Ectodermal cell (in vitro differentiated cells): ENCODE data around the gene BMP7.
"Not testable (repeated sequence)": the region's sequence is repeated elsewhere in the genome, so short reads cannot be mapped to it uniquely, and the experiment has no call there.

ENCODE experiments used
- H3K27ac ChIP-seq: 2 replicates; pipeline ENCODE4 v1.7.0; 2013; ENCODE audit warnings: mild to moderate bottlenecking, low read depth, low read length; ENCODE audit not compliant: insufficient read depth, poor library complexity, severe bottlenecking
- H3K27me3 ChIP-seq: 2 replicates; pipeline ENCODE4 v1.7.0; 2013; ENCODE audit warnings: mild to moderate bottlenecking, low read length; ENCODE audit not compliant: insufficient read depth, control insufficient read depth, poor library complexity, severe bottlenecking
- H3K36me3 ChIP-seq: one replicate; pipeline ENCODE4 v1.7.0; 2013; ENCODE audit warnings: low read length; ENCODE audit not compliant: control insufficient read depth, insufficient read depth
- H3K4me1 ChIP-seq: one replicate; pipeline ENCODE4 v1.7.0; 2013; ENCODE audit warnings: low read length; ENCODE audit not compliant: control insufficient read depth, insufficient read depth
- H3K4me3 ChIP-seq: 2 replicates; pipeline ENCODE4 v1.7.0; 2013; ENCODE audit warnings: low read depth, low read length, control low read depth; ENCODE audit not compliant: insufficient read depth
- H3K9me3 ChIP-seq: 2 replicates; pipeline ENCODE4 v1.7.0; 2013; ENCODE audit warnings: mild to moderate bottlenecking, low read length, moderate library complexity; ENCODE audit not compliant: control insufficient read depth
- WGBS, 2 experiments: methylation state at CpG; one replicate each; pipeline ENCODE4 v1.1.7; 2013; ENCODE audit warnings: missing lambda C conversion rate in 2 of 2; 5-methylcytosine and 5-hydroxymethylcytosine counted together

The BMP7 gene

DNA sequence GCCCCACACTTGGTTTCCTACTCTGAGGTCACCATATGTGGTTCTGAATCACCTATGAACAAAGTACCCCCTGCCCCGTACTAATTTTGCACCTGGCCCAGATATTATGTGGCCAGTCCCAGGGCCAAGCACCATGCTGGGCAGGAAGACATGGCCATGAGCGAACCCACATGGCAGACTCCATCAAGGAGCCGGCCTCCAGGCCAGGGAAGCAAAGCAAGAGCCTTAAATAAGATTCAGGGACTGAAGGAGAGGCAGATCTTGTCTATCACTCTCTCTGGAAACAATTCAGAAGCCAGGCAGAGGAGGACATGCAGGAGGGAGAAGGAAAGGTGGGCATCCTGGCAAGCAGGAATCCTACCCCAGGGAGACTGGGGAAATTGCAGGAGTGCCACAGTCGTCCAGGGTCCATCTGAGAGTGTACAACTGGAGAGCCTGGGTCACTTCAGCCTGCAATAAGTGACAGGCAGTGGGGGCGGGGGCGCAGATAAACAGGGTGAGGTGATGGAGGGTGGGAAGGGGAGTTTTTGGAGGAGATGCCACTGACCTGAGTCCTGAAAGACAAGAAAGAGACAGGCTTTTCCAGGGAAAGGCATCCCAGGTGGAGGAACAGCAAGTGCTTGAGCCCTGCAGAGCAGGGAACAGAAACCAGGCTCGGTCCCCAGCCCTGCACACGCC is 2.1 kb upstream of the BMP7 start:
- no peak overlapping the region for H3K27ac ChIP-seq
- no peak overlapping the region for H3K4me3 ChIP-seq
- H3K9me3 ChIP-seq: no peaks in the 10 kb centered on the region
- peaks cover 41% of the 10 kb centered on the region for H3K4me1 ChIP-seq
- peaks cover 57% of the 10 kb centered on the region for H3K27me3 ChIP-seq
- no peaks in the 10 kb centered on the region for H3K36me3 ChIP-seq
- WGBS, 2 experiments: 68 to 69% methylated on average over 8 of the region's 8 CpGs

DNA sequence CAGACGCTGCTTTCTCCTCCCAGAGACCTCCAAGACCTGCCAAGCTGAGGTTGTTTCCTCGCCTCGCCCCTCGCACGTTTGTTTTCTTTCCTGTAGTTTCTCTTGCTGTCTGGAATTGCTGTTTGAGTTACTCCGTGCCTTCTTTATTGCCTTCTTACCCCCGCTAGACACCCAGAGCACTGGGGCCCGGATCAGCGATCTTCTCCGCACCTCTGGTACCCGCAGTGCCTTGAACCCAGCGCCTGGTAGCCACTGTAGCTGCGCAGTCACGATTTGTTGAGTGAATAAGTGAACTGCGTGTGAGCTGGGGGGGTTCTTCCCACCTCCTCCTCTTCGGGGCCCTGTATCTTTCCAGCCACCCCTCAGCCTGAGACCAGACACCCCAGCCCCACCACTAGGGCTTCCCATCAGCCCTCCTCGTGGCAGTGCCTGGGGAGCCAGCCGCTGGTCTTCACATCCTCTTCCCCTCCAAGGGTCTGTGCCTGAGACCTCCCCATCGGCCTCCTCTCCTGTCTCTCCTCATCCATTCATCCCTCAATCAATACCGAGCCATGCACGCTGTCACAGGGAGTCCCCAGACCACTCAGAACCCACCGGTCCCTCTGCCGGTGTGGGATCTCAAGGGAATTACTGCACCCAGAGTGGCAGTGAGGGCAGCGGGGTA is 849 bp upstream of the BMP7 start:
- Histone ChIP-seq H3K9me3 (no peaks in the 10 kb centered on the region), H3K4me3 (peak overlapping the region; percentile 67), H3K4me1 (peaks cover 41% of the 10 kb centered on the region), H3K27me3 (peaks cover 57% of the 10 kb centered on the region), H3K27ac (no peak overlapping the region), H3K36me3 (no peaks in the 10 kb centered on the region)
- 27 to 31% methylated on average over 24 of the region's 24 CpGs for WGBS, 2 experiments

DNA sequence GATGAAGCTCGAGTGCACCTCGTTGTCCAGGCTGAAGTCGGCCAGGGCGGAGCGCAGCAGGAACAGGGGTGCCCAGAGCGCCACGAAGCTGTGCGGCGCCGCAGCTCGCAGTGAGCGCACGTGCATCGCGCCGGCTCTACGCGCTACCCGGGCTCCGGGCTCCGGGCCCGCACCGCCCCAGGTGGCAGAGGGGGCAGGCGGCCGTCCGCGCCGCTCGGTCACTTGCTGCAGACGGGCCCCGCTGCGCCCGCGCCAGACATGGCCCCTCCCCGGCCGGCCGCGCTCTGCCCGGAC is 497 bp downstream of the BMP7 start:
- Histone ChIP-seq H3K4me3 (peak overlapping the region; percentile 67), H3K36me3 (no peaks in the 10 kb centered on the region), H3K4me1 (peaks cover 52% of the 10 kb centered on the region), H3K27ac (no peak overlapping the region), H3K9me3 (no peaks in the 10 kb centered on the region), H3K27me3 (peaks cover 57% of the 10 kb centered on the region)
- WGBS, 2 experiments: 0% methylated on average over 39 of the region's 39 CpGs

DNA sequence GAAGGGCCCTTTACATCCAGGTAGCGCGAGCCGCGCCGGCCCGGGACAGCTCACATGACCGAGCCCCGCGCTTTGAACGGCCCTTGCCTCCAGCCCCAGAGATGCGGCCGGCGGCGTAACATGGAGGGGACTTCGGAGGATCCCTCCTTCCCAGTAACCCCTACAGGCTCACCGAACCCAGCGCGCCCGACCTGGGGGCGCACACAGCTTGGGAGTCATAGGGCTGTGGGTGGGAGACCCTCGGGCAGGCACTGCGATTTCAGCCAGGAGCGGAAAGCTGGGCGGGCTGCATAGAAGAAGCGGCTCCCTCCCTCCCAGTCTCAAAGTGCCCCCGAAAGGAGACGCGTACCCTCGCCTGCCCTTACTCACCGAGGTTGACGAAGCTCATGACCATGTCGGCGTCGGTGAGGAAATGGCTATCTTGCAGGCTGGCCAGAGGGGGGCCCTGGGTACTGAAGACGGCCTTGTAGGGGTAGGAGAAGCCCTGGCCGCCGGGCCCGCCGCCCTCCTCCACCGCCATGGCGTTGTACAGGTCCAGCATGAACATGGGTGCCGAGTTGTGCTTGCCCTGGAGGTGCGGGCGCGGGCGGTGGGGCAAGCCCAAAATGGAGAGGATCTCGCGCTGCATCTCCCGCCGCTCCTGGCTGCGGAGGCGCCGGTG is 975 bp downstream of the BMP7 start:
- Histone ChIP-seq H3K4me3 (peak overlapping the region; percentile 67), H3K27me3 (peaks cover 57% of the 10 kb centered on the region), H3K36me3 (no peaks in the 10 kb centered on the region), H3K9me3 (no peaks in the 10 kb centered on the region), H3K4me1 (peaks cover 52% of the 10 kb centered on the region), H3K27ac (no peak overlapping the region)
- 0% methylated on average over 53 of the region's 53 CpGs for WGBS, 2 experiments

DNA sequence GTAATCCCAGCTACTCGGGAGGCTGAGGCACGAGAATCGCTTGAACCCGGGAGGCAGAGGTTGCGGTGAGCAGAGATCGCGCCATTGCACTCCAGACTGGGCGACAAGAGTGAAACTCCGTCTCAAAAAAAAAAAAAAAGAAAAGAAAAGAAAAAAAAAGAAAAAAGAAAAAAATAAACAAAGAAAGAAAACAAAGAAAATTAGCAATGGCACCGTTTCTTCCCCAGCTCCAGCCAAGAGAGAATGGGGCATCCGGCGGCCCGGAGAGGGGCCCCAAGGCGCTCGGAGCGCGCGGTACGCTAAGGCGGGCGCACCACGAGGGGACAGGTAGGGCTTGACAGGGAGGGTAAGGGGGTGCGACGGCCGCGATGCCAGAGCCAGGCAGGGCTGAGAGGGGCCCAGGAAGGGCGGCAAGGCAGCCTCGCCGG is 1.5 kb downstream of the BMP7 start:
- Histone ChIP-seq H3K4me3 (peak overlapping the region; percentile 67), H3K4me1 (peaks cover 52% of the 10 kb centered on the region), H3K27me3 (peaks cover 57% of the 10 kb centered on the region)
- 5% methylated on average over 27 to 29 of the region's 29 CpGs for WGBS, 2 experiments
- not testable (repeated sequence) for H3K36me3 ChIP-seq, H3K9me3 ChIP-seq, H3K27ac ChIP-seq

DNA sequence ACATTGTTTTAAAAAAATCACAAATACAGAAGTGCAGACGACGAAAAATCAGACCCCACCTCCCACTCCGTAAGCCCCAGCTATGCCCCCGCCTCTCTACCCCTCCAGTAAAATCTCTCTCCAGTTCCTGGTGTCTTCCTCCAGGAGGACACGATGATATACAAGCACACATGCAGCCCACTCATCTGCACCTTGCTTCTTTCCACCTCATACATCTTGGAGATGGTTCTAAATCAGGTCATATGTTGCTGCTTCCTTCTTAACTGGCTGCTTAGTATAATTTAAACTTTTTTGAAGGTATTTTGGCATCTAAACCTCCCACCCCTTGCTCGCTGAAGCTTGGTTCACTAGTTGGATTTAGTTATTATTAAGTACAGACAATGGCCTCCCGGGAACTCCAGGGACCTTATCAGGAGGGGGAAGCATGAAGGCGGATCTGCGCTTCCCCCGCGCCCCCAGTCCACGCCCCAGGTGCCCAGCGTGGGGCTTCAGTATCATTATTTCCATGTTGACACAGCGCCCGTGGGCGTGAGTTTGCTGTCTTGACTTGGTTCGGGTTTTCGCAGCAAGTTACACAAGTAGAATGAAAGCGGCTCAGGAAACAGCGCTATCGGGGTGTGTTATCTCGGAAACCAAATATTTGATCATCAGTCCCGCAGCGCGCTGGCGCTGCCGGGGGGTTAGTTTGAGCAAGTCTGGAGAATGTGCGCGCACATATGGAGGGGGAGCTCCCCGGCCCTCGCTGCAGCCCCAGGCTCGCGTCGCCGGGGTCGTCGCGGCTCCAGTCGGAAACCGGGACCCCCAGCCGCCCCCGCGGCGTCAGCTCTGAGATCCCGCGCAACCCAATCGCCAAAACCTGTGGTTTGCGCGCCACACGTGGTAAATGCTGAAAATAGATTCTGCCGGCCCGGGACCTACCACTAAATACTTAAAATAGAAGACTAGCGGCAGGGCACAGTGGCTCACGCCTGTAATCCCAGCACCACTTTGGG is 2.3 kb downstream of the BMP7 start:
- H3K9me3 ChIP-seq: no peaks in the 10 kb centered on the region
- H3K4me1 ChIP-seq: peaks cover 57% of the 10 kb centered on the region
- H3K4me3 ChIP-seq: peak overlapping the region; percentile 37
- 8 to 9% methylated on average over 53 to 54 of the region's 54 CpGs for WGBS, 2 experiments
- H3K27me3 ChIP-seq: peaks cover 48% of the 10 kb centered on the region
- no peaks in the 10 kb centered on the region for H3K36me3 ChIP-seq
- H3K27ac ChIP-seq: no peak overlapping the region

DNA sequence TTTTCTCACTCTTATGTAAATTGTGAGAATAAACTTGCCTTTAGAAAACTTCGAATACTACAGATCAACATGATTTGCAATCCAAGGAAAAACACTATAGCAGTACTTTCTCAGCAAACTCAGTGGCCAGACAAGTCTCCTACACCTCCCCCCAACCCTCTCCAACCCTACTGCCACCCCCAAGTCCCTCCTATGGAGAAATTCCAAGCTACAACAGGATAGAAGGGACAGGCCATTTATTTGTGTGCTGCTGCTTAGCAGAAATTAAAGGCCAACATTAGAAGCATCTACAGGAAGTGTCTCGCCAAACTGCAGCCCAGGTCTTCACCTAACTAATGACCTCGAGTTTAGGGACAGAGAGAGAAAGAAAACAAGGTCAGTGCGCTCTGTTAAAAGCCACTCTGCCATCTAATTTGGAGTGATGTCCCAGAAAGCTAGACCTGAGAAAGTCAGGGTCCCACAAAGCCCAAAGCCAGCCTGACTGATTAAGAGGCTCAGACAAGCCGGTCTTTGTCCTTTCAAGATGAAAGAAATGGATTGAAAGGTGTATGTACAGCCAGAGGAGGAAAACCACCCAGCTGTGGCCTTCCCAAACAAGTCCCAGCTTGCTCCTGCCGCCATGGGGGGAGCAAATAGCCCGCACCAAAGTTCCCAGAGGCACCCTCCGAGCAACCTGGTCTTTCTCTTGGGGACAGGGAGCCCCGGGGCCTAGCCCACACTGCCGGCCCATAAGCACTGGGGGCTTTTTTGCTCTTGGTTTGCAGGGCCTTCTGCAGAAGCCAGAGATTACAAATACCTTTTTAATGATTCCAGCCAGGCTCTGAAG is 3.4 kb downstream of the BMP7 start:
- H3K4me3 ChIP-seq: peak overlapping the region; percentile 37
- H3K36me3 ChIP-seq: no peaks in the 10 kb centered on the region
- no peaks in the 10 kb centered on the region for H3K9me3 ChIP-seq
- peaks cover 67% of the 10 kb centered on the region for H3K4me1 ChIP-seq
- 24 to 27% methylated on average over 10 of the region's 10 CpGs for WGBS, 2 experiments
- H3K27ac ChIP-seq: no peak overlapping the region
- peaks cover 37% of the 10 kb centered on the region for H3K27me3 ChIP-seq

DNA sequence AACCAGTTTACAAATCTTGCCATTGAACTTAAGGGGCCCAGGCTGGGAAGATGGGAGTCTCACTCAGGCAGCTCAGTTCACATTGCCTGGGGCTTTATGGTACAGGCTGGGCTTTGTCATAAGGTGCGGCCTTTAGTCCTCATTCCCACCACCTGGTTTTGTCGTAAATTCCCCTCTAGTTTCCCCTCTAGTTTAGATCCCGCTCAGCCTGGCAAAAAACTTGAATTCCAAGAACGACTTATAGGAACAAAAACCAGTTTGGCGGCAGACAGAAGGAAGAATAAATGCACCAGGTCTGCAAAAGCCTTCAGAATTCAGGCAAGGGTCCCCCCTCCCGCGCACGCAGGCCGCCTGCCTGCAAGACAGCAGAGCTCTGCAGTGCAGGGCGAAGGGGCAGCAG is 4.1 kb downstream of the BMP7 start:
- no peak overlapping the region for H3K4me3 ChIP-seq
- no peaks in the 10 kb centered on the region for H3K36me3 ChIP-seq
- peaks cover 65% of the 10 kb centered on the region for H3K4me1 ChIP-seq
- H3K9me3 ChIP-seq: no peaks in the 10 kb centered on the region
- WGBS, 2 experiments: 19 to 31% methylated on average over 9 to 10 of the region's 10 CpGs
- H3K27me3 ChIP-seq: peaks cover 30% of the 10 kb centered on the region
- no peak overlapping the region for H3K27ac ChIP-seq

DNA sequence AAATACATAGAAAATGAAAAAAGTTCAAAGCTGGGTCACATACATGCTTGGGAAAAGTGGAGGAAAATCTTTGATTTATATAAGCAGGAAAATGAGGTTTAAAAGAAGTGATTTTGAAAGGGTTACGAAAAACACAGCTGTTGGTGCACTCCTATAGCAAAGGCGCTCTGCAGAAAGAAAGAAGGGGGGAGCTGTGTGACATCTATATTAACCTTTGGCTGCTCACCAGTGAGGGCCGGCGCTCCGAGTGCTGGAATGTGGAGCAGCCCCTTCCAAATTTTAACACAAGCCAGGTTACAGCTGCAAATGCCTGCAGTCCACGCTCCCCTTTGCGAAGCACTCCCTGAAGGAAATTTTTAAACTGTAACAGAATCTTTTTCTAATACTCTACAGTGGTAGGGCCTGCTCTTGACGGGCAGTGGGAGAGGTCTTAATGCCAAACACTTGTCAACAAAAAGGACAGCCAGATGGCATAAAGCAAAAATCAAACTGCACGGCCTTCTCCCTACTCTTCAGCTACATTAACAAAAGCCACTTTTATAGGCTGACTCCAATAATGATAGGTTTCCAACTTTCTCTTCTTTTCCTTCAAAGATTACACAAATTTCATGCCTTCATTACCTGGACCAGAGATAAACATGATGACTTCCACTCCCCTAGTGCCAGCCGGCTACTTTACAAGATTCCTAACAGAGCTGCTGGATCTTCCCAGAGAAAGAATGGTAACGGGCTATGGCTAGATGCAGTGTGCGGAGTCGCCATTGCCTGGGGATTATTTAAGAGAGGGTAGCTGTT is 4.8 kb downstream of the BMP7 start:
- Histone ChIP-seq H3K36me3 (no peaks in the 10 kb centered on the region), H3K27me3 (peaks cover 24% of the 10 kb centered on the region), H3K4me3 (no peak overlapping the region), H3K27ac (no peak overlapping the region), H3K9me3 (no peaks in the 10 kb centered on the region), H3K4me1 (peaks cover 58% of the 10 kb centered on the region)
- WGBS, 2 experiments: 62 to 65% methylated on average over 13 of the region's 13 CpGs
